GM12878 (cell line): ENCODE measurements around the gene CFAP20. TPM values are rescaled to one million over a fixed set of nuclear protein-coding genes. Genes with fewer than 3 reads are reported as not detected.

ENCODE experiments used
- ATAC-seq: fragments of 200-7000 bp; cut with Tn5 transposase; 3 replicates; pipeline ENCODE4 v1.9.1; 2020; ENCODE audit warnings: mild to moderate bottlenecking, moderate library complexity
- BruUV-seq: library from RNA; stranded (reverse); fragments of 400-500 nt; replicated peaks from 2 replicates; lab custom pipeline; 2021; lab: Mats Ljungman, UMichigan
- CTCF ChIA-PET: fragments of 300-600 bp; sonication (Branson Sonifier 250); formaldehyde crosslinking; extraction: SDS; loops from one replicate; lab custom pipeline; 2021; ENCODE audit warnings: inconsistent platforms; lab: Yijun Ruan, JAX
- POLR2A ChIA-PET: fragments of 350-600 bp; formaldehyde crosslinking; extraction: SDS; loops from one replicate; lab custom pipeline; 2021; ENCODE audit warnings: inconsistent platforms; lab: Charles Lee
- RAD21 ChIA-PET: fragments of 300-600 bp; sonication (Branson Sonifier 250); formaldehyde crosslinking; loops from one replicate; lab custom pipeline; 2023; ENCODE audit warnings: antibody characterized with exemption; ENCODE audit not compliant: unreplicated experiment; lab: Charles Lee
- SMC1A ChIA-PET: fragments of 300-600 bp; sonication (Branson Sonifier 250); formaldehyde crosslinking; loops from one replicate; lab custom pipeline; 2023; ENCODE audit not compliant: unreplicated experiment, uncharacterized antibody; lab: Charles Lee
- DNase-seq: peaks from one replicate; pipeline ENCODE4 v3.0.0-alpha.2; 2011; ENCODE audit warnings: low read depth, low spot score
- FAIRE-seq: peaks from 3 replicates; lab custom pipeline; 2011; peaks lifted over from hg19 to GRCh38; lab: Jason Lieb, UNC
- H2AFZ ChIP-seq: 2 replicates; pipeline ENCODE4 v1.6.0; 2011; ENCODE audit warnings: low read depth, low read length, control low read depth; ENCODE audit not compliant: control insufficient read depth
- H3K27ac ChIP-seq: 2 replicates; pipeline ENCODE4 v1.5.1; 2011; ENCODE audit warnings: control low read depth; ENCODE audit not compliant: control insufficient read depth, insufficient read depth
- H3K27me3 ChIP-seq, 2 experiments: replicated peaks in 1 of 2; 2 replicates each; pipeline versions ENCODE4 v1.6.0 to v1.6.1; 2011; ENCODE audit warnings: low read length in 1 of 2; ENCODE audit not compliant: control insufficient read depth in 2 of 2, insufficient read depth in 2 of 2
- H3K36me3 ChIP-seq, 2 experiments: 2 replicates each; pipeline ENCODE4 v1.5.1; 2011; ENCODE audit warnings: low read length in 1 of 2; ENCODE audit not compliant: control insufficient read depth in 2 of 2, insufficient read depth in 2 of 2
- H3K4me1 ChIP-seq: 2 replicates; pipeline ENCODE4 v1.6.1; 2011; ENCODE audit warnings: mild to moderate bottlenecking, low read length, moderate library complexity, mixed read lengths; ENCODE audit not compliant: control insufficient read depth, insufficient read depth
- H3K4me2 ChIP-seq: 2 replicates; pipeline ENCODE4 v1.6.0; 2011; ENCODE audit warnings: control low read depth; ENCODE audit not compliant: control insufficient read depth, insufficient read depth
- H3K4me3 ChIP-seq: fragments of 200-600 bp; sonication (generic); 2 replicates; pipeline ENCODE4 v1.5.1; 2016
- H3K79me2 ChIP-seq: 2 replicates; pipeline ENCODE4 v1.6.0; 2011; ENCODE audit warnings: low read length; ENCODE audit not compliant: control insufficient read depth, insufficient read depth
- H3K9ac ChIP-seq: 2 replicates; pipeline ENCODE4 v1.8.0; 2011; ENCODE audit warnings: low read length, control low read depth, mixed read lengths; ENCODE audit not compliant: control insufficient read depth, insufficient read depth
- H3K9me3 ChIP-seq: replicated peaks from 3 replicates; pipeline ENCODE4 v1.5.1; 2011; ENCODE audit warnings: mild to moderate bottlenecking, low read length; ENCODE audit not compliant: control insufficient read depth, insufficient read depth
- H4K20me1 ChIP-seq: 2 replicates; pipeline ENCODE4 v1.6.0; 2011; ENCODE audit not compliant: control insufficient read depth, insufficient read depth
- ATF2 ChIP-seq: IDR thresholded peaks from 2 replicates; pipeline ENCODE4 v1.6.1; 2012; ENCODE audit warnings: low read length, inconsistent platforms
- CREB1 ChIP-seq: IDR thresholded peaks from 2 replicates; pipeline ENCODE4 v1.6.1; 2012; ENCODE audit warnings: low read depth, mild to moderate bottlenecking, inconsistent platforms
- CUX1 ChIP-seq: IDR thresholded peaks from 2 replicates; pipeline ENCODE4 v1.6.1; 2012; ENCODE audit warnings: improper control_type of control experiment, low read depth, low read length; ENCODE audit not compliant: insufficient replicate concordance
- GABPA ChIP-seq: IDR thresholded peaks from 2 replicates; pipeline ENCODE4 v1.6.1; 2014; ENCODE audit warnings: antibody characterized with exemption, low read depth, mild to moderate bottlenecking, inconsistent platforms
- IRF4 ChIP-seq: IDR thresholded peaks from 2 replicates; pipeline ENCODE4 v1.6.1; 2011; ENCODE audit warnings: low read depth, low read length
- NFYA ChIP-seq: IDR thresholded peaks from 2 replicates; pipeline ENCODE4 v1.6.1; 2011; ENCODE audit warnings: low read depth, mild to moderate bottlenecking, low read length, improper control_type of control experiment, borderline replicate concordance
- SMAD5 ChIP-seq: IDR thresholded peaks from 2 replicates; pipeline ENCODE4 v1.6.1; 2016; ENCODE audit warnings: antibody characterized with exemption, low read depth
- SREBF2 ChIP-seq: IDR thresholded peaks from 2 replicates; pipeline ENCODE4 v1.6.1; 2012; ENCODE audit warnings: mild to moderate bottlenecking, low read length
- ZBED1 ChIP-seq: IDR thresholded peaks from 2 replicates; pipeline ENCODE4 v1.6.1; 2016; ENCODE audit warnings: borderline replicate concordance
- WGBS: methylation state at CpG from one replicate; pipeline ENCODE4 v1.1.6; 2016; ENCODE audit warnings: low lambda C conversion rate; ENCODE audit not compliant: insufficient replicate concordance, insufficient coverage; ENCODE audit errors: missing lambda C conversion rate; 5-methylcytosine and 5-hydroxymethylcytosine counted together
- in situ Hi-C: fragments of 300-500 bp; cut with MboI; formaldehyde crosslinking; loops from 9 replicates; pipeline ENCODE4 v1.14.3; 2018; ENCODE audit warnings: mixed read lengths
- intact Hi-C: fragments of 100-400 bp; cut with micrococcal nuclease; formaldehyde crosslinking; loops from one replicate; pipeline ENCODE4 v1.14.2; 2022; ENCODE audit not compliant: unreplicated experiment
- polyA plus RNA-seq, 11 experiments: library from polyadenylated mRNA; depleted of rRNA in 4 of 11; unstranded in 6 of 11; stranded (reverse) in 5 of 11; fragments of >200 nt; fragmentation: Nextera tagmentation in 4 of 11; fragmentation: Illumina TruSeq in 1 of 11; extraction: Ambion mirVana in 4 of 11; extraction: Trizol in 1 of 11; gene quantifications; 1 replicate in 1 of 11; 2 replicates in 10 of 11; pipeline versions ENCODE4 v1.2.1 to v1.2.3, GENCODE V29; 2011 to 2016; ENCODE audit warnings: inconsistent platforms in 2 of 11, missing spikeins in 2 of 11, low read depth in 1 of 11
- total RNA-seq, 4 experiments: library from RNA; depleted of rRNA in 3 of 4; stranded (reverse); fragments of >200 nt in 3 of 4; fragmentation: Illumina TruSeq in 1 of 4; extraction: Trizol in 1 of 4; gene quantifications; 2 replicates each; pipeline versions ENCODE4 v1.2.1 to v1.2.3, GENCODE V29; 2013 to 2021

The CFAP20 gene
- total and polyA plus RNA-seq, 10 of the 15 experiments (the other 5 are each of a cell fraction or from before 2014, with no cell fraction given) = 10.9 to 61.7 (median 46.2) TPM

GRCh38 chr16:58177353-58177710 is 48.2 kb upstream of the CFAP20 start:
- DNase-seq (no peak), FAIRE-seq (no peak), ATAC-seq (no peak)
- Histone ChIP-seq H3K27me3 (no peaks in the 10 kb centered on the region), H4K20me1 (no peaks in the 10 kb centered on the region; the same call in 1 of the 2 replicates), H3K9me3 (no peaks in the 10 kb centered on the region), H3K4me1 (no peaks in the 10 kb centered on the region), H3K9ac (no peak overlapping the region), H3K27ac (no peak overlapping the region), H3K36me3 (peaks cover 10 to 13% of the 10 kb centered on the region in 2 experiments), H3K4me3 (no peak overlapping the region), H3K79me2 (no peaks in the 10 kb centered on the region; the same call in 1 of the 2 replicates), H2AFZ (no peak overlapping the region), H3K4me2 (no peak overlapping the region)
- intact Hi-C loops = no loop called here
- RAD21 ChIA-PET = no interaction called here
- CTCF ChIA-PET = interaction anchor here (0.9 to 1.8 kb wide), 4 partner anchors 14 to 310 kb away, joined by 3 to 4 read pairs (median 3); no protein-coding TSS in a partner anchor
- 100% methylated on average over 1 of the region's 1 CpG for WGBS
- POLR2A ChIA-PET = interaction anchor here (1.4 kb wide), 1 partner anchor 66 kb away, joined by 3 read pairs; no protein-coding TSS in a partner anchor
- in situ Hi-C loops = no loop called here
- no TSS peak for BruUV-seq
- TF ChIP-seq IRF4 = no peak
- SMC1A ChIA-PET = interaction anchor here (0.8 to 2.3 kb wide), 6 partner anchors 9 to 66 kb away, joined by 3 to 8 read pairs (median 4); no protein-coding TSS in a partner anchor

- no peak overlapping the region for H2AFZ ChIP-seq
- intact Hi-C loops (no loop called here), in situ Hi-C loops (no loop called here)
- no peaks in the 10 kb centered on the region for H3K9me3 ChIP-seq
- no peak overlapping the region for H3K4me2 ChIP-seq
- H3K27me3 ChIP-seq = no peaks in the 10 kb centered on the region
- ChIA-PET SMC1A (interaction anchor here (0.8 to 2.3 kb wide), 7 partner anchors 9 to 67 kb away, joined by 3 to 8 read pairs (median 3); no protein-coding TSS in a partner anchor), CTCF (interaction anchor here (0.8 to 1.8 kb wide), 5 partner anchors 14 to 311 kb away, joined by 3 to 4 read pairs (median 3); no protein-coding TSS in a partner anchor), RAD21 (no interaction called here), POLR2A (interaction anchor here (1.4 kb wide), 1 partner anchor 67 kb away, joined by 3 read pairs; no protein-coding TSS in a partner anchor)
- H4K20me1 ChIP-seq = no peaks in the 10 kb centered on the region; the same call in 1 of the 2 replicates
- no peak overlapping the region for H3K4me3 ChIP-seq
- H3K36me3 ChIP-seq = peaks cover 10 to 16% of the 10 kb centered on the region in 2 experiments
- no peak for ATAC-seq
- no peak for FAIRE-seq
- H3K4me1 ChIP-seq = no peaks in the 10 kb centered on the region
- no peak overlapping the region for H3K9ac ChIP-seq
- no peaks in the 10 kb centered on the region; the same call in 1 of the 2 replicates for H3K79me2 ChIP-seq
- no peak overlapping the region for H3K27ac ChIP-seq
- BruUV-seq = no TSS peak
- DNase-seq = no peak
- 78% methylated on average over 5 of the region's 5 CpGs for WGBS
- no peak for TF ChIP-seq CUX1
- TF ChIP-seq ZBED1 = no peak
- TF ChIP-seq SMAD5 = no peak
- TF ChIP-seq CREB1 = no peak
- no peak for TF ChIP-seq GABPA
- TF ChIP-seq SREBF2 = no peak
- no peak for TF ChIP-seq ATF2
- no peak for TF ChIP-seq NFYA
Observed at GRCh38 chr16:58176608-58177352, 47.6 kb upstream of the CFAP20 start.
